GM18498 (cell line): ENCODE data around the gene COL20A1.
"Not testable (repeated sequence)": the region's sequence is repeated elsewhere in the genome, so short reads cannot be mapped to it uniquely, and the experiment has no call there.

ENCODE experiments used
- ATAC-seq: cut with Tn5 transposase; IDR thresholded peaks from one replicate; pipeline ENCODE4 v1.9.1; 2021; ENCODE audit warnings: mild to moderate bottlenecking, moderate library complexity; ENCODE audit not compliant: unreplicated experiment

Gene COL20A1

DNA sequence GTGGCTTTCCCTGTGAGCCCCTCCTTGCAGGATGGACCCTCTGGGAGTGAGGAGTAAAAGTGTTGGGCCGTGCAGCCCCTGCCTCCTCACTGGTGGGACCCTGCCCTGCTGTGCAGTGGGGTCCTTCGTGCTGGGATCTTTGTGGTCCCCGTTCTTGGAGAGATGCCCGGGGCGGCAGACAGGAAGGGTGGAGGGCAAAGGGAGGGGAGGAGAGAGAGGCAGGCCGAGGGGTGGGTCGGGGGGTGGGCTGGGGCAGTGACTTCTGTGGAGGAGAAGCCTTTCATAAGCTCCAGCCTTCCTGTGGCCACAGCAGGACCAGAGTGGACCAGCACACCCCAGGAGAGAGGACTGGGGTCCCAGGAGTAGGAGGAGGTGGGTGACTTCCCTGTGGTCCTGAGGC lies at the start of gene COL20A1:
TSS of gene COL20A1 (plus strand) at position 283 of the 400 bp plus-strand sequence. CDS start 1,922 bp downstream, outside the sequence.
- no peak for ATAC-seq

DNA sequence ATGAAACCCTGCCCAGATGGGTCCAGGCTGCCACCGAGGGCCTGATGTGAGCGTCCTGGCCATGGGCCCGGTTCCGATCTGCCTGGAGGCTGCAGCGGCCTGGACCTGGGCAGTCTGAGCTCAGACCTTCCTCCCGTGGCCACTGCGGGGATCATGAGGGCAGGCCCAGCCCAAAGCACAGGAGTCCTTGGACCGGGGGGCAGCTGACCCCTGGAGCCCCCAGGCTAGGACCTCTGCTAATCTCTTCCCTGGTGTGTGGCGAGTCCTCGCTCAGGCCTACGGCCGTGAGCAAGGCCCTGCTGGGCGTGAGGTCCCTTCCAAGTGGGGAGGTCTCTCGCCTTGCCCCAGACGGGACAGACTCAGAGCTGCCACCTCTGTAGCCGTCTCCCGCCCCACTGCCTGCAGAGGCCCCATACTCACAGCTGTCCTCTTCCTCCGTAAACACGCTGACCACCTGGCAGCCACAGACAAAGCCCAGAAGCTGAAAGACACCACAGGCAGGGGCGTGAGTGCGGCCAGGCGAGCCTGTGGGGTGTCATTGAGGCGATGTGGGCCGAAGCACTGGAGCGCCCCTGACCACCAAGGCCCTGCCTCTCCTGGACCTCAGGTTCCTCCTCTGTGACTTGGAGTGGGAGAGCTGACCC lies 49.3 kb upstream of the COL20A1 start:
- no peak for ATAC-seq

DNA sequence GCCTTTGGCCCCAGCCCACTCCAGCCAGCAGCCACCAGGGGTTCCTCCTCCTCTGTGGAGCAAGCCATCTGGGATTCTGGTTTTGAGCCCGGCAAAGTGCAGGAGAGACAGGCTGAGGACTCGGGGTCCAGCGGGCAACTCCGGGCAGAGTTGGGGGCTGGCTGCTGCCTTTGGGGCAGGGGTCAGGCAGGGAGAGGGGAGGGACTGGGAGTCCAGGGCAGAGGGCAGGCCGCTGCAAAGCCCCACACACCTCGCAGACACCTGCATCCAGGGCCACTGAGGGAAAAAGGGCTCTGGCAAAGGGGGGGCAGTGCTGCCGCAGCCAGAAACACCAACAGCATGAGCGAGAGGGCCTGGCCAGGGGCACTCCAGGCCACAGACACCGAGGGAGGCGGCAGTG lies 48.5 kb upstream of the COL20A1 start:
- no peak for ATAC-seq

DNA sequence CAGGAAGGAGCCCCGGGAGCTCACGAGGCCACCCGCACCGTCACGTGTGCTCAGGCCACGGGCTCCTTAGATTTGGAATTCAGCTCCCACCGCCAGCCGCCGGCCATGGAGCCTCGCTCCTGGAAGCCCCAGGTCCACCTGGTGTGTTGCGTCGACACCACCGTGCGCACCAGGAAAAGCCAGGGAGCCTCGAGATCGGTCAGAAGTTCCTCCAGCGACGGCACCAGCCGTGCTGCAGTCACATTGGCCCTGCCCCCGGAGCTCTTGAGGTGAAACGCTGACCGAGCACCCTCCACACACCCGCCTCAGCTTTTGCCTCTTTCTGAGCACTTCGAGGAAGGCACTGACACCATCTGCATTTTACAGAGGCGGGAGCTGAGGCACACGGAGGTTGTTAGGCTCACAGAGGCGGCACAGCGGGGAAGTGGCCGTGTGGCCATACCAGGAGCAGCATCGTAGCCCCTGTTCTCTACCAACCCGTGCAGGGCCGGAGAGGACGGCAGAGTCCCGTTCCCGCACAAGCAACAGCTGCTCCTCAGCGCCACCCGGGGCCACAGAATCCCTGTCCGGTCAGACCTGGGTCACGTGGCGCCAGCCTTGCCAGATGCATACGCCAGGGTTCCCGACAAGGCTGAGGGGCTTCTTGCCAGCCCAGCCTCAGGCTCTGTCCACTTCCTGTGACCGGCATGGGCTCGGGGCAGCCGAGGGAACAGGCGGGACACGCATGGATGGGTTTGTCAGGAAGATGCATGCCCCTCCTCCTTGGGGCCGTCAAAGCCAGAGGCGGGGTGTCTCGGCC lies 46.3 kb upstream of the COL20A1 start:
- no peak for ATAC-seq

DNA sequence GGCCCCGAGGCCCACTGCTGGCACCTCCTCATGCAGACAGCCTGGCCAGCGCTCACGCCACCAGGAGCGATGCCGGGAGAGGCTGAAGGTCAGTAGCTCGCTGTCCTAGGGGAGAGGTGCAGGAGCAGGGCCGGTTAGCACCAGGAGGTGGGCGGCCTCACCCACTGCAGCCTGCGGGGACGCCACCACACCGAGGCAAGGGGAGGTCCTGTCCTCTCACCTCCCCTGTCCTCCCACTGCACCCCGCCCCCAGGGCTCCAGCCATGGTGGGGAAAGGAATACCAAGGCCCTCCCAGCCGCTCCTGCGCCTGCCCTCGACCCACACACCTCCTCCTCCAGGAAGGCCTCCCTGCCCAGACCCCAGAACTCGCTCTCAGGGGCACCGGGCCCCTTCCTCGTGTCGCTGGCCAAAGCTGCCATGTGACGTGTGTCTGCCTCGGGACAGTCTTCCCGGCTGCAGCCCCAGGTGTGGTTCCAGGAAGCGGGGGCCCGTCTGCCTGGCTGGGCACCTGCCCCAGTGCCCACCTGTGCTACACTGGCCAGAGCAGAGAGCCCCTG lies 45.2 kb upstream of the COL20A1 start:
- no peak for ATAC-seq

DNA sequence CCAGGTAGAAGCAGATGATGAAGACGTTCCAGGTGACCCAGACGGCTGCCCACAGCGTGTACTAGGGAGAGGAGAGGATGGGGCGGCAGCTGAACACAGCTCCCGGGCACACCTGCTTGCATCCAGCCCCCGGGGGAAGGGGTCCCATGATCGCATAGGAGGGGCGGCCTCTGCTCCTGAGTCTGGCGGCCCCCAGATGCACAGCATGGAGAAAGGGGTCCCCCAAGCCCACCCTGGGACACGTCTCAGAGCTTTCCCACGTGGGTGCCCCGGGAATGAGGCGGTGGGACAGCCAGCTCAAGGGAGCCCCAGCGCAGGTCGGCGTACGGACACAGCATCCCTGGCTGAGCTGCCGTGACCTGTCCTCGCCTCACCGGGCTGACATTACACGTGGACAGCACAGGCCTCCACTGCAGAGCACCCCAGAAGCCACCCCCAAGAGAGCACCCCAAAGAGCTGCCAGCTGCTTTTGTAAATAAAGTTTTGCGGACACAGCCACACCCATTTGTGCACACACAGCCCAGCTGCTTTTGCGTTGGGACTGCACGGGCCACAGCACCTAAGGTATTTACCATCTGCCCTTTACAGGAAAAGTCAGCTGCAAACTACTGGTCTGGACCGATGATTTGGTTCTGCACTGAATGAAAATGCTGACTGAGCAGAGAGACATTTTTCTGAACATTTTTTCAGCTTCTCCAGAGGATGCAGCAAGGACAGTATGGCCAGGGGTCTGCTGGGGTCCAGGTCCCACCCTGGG lies 44.0 kb upstream of the COL20A1 start:
- no peak for ATAC-seq

DNA sequence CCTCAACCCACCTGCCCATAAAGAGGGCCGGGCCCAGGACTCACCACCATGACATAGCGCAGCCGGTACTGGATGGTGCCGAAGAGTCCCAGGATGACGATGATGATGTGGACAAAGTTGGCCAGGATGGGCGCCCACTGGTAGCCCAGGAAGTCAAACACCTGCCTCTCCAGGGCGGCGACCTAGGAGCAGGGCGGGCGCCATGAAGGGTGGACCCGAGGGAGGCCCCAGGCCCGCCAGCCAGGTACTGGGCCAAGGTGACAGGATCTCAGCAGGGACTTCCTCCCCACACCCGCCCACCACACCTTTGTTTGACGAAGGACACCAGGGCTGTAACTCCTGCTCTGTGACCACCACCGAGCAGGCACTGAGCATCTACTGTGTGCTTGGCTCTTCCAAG lies 43.1 kb upstream of the COL20A1 start:
- ATAC-seq = no peak

DNA sequence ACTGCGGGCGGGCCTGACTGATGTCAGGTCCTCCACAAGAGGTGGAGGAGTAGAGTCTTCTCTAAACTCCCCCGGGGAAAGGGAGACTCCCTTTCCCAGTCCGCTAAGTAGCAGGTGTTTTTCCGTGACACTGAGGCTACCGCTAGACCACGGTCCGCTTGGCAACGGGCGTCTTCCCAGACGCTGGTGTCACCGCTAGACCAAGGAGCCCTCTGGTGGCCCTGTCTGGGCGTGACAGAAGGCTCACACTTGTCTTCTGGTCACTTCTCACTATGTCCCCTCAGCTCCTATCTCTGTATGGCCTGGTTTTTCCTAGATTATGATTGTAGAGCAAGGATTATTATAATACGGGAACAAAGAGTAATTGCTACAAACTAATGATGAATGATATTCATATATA lies 41.6 kb upstream of the COL20A1 start:
- ATAC-seq = not testable (repeated sequence)

DNA sequence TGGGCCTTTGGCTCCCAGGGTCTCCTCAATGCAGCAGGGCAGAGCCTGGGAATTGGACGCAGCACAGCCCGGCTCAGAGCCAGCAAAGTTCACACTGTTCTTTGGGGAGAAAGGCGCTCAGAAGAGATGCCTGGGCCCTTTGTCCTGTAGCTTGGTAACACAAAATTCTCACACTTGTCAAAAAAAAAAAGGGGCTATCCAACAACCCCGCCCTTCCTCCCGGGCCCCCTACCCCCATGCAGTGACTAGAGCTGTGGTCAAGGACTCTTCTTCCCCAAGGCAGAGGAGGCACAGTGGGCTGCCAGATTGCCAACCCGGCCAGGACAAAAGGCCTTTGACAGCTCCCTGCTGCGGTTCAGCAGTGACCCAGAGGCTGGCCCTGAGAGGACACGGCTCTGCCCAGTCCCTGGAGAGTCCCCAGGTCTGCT lies 40.7 kb upstream of the COL20A1 start:
- ATAC-seq = no peak

DNA sequence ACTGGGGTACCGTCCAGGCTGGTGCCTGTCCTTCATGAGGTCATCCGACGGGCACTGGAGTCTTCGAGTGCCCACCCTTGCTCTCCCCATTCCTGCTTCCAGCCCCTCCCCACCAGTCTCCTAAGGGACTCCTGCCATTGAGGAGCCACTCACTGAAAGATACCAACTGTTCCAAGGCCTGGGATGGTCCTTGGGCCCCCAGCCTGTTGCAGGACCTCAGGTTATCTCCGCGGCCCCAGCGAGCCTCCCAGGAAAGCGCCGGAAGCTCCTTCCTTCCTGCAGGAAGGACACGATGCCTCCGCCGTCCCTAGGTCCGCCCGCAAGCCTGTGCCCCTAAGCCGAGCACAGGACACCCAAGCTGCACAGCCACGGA lies 39.9 kb upstream of the COL20A1 start:
- ATAC-seq = no peak

DNA sequence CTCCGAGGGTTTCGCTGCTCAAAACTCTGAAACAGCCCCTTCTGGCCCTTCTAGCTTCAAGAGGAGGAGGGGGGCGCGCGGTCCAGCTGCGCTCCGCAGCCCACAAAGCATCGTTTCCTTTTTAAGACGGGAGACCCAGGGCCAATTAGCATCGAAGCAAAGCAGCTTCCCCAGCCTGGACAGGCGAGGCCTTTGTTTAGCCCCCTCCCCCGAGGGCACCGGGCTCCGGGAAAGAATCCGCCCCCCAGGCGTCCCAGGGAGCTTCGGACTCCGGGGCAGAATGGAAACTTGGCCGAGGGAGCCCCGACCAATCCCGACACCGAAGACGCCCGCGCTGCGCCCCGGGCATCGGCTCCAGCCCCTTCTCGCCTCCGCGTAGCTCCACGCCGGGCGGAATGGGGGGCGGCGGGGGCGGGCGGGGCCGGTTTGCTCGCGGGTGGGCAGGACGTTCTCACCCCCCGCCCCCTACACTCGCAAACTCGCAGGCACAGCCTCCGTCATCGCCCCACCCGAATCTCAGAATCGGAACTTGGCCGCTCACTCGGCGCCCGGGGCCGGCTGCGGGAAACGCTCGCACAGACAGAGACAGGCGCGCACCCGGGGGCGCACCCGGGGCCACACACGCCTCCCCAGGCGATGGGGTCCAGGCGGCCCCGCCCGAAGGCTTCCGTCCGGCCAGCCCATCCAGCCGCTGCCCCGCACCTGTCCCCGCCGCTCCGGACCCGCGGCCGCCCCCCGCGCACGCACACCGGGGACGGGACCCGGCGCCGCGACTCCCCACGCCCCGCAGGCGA lies 39.4 kb upstream of the COL20A1 start:
- no peak for ATAC-seq

DNA sequence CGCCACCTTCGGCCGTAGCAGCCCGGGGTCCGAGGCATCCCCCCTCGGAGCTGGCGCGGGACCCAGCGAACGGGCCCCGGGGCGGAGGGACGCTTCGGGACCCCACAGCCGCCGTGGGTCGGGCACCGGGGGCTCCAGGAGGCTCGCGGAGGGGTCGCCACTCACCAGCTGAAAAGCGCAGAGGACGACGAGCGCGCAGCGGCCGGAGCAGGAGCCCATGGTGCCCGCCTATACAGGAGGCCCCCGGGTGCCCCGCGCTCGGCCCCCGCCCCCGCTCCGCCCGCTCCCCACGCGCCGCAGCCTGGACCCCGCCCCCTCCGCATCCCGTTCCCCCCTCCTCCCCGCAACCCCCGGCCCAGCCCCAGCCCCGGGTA lies 38.8 kb upstream of the COL20A1 start, which contains the start of gene NKAIN4:
TSS of gene NKAIN4 (minus strand) at position 232 of the 374 bp plus-strand sequence. CDS start at position 219, 13 bp downstream.
- no peak for ATAC-seq

DNA sequence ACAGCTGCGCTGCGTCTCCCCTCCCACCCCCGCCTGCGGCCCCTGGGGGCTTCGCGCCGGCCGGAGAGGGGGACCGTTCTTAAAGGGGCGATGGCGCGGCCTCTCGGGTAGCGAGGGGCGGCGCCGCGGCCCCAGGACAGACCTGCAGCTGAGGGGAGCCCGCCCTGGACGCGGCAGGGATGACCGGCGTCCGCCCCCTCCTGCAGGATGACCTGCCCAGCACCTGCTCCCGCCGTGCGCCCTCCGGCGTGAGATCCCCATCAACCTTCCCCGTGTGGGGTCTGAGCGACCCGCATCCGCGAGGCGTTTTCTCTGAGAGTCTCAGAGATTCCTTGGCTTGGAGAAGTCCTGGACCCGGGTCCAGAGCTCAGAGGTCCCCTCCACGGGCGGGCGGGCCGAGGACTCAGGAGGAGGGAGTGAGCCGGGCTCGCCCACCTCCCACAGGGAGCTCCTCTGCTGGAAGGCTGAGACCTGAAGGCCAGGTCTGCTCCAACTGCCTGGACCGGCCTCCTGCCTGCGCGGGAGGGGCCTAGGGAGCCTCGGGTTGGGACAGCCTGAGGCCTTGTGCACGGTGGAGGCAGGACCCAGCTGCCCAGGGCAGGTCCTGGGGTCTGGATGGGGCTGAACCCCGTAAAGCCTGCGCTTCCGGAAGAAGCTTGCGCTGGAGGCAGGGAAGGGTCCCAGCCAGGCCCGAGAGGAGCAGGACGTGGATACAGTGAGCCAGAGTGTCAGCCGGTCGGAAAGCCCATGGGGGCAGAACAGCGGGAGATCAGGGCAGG lies 38.2 kb upstream of the COL20A1 start:
- ATAC-seq = no peak

DNA sequence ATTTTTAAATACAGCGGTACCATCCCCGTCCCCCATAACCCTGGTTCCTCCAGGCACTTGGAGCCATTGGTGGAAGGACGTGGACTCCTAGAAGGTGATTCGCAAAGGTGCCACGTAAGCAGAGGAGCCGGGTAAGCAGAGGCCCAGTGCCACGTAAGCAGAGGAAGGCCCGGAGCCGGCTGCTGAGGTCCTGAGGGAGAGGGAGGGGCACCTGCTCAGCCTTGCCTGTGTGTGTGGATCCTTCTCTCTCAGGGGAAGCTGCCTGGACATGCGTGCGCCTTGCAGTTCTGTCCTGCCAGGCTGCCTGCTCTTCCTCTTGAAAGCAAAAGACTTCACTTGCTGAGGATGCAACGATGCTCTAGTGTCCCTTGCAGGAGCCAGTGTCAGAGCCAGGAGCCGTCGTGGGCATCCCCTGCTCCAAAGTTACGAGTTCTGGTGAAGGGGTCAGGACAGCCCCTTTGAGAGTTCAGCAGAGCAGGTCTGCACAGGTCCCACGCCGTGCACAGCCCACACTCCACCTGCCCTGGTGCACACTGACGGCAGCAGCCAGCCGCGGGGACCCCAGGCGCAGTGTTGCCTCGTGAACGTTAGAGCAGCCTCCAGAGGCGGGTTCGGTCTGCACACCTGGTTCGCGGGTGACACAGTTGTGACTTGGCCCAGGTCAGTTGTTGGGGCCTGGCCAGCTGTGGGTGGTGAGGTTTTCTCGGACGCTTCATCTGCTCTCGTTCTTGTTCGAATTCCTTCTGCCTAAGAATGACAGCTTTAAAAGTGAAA lies 36.9 kb upstream of the COL20A1 start:
- ATAC-seq = no peak

DNA sequence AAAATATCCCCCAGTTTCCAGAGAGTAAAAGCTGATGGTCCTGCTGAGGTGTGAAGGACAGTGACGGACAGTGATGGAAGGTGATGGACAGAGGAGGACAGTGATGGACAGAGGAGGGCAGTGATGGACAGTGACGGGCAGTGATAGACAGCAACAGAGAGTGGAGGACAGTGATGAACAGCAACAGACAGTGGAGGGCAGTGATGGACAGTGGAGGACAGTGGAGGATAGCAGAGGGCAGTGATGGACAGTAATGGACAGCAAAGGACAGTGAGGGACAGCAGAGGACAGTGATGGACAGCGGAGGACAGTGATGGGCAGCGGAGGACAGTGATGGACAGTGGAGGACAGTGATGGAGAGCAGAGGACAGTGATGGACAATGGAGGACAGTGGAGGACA lies 36.0 kb upstream of the COL20A1 start:
- ATAC-seq = no peak

DNA sequence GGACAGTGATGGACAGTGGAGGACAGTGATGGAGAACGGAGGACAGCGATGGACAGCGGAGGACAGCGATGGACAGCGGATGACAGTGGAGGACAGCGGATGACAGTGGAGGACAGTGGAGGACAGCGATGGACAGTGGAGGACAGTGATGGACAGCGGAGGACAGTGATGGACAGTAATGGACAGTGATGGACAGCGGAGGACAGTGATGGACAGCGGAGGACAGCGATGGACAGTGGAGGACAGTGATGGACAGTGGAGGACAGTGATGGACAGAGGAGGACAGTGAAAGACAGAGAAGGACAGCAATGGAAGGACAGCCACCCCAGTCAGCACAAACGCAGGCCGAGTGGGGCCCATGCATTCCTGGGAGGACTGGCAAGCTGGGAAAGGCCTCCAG lies 35.4 kb upstream of the COL20A1 start:
- ATAC-seq = no peak

DNA sequence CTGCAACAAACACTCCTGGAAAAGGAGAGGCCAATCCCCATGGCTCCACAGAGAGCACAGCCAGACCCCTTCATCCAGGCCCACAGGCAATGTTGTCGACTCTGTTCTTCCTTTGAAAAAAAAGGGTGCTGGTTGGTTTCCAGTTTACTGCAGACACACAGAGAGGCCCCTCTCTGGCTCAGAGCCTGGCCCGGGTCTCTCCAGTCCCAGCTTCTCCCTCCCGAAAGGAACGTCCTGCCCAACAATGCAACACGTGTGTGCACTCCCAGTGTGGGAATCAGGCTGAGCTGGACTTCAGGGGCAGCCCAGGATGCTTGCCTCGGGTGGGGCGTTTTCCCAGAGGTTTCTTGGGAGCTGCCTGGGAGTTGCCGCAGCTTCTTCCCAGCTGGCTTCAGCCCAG lies 34.2 kb upstream of the COL20A1 start:
- ATAC-seq = no peak

DNA sequence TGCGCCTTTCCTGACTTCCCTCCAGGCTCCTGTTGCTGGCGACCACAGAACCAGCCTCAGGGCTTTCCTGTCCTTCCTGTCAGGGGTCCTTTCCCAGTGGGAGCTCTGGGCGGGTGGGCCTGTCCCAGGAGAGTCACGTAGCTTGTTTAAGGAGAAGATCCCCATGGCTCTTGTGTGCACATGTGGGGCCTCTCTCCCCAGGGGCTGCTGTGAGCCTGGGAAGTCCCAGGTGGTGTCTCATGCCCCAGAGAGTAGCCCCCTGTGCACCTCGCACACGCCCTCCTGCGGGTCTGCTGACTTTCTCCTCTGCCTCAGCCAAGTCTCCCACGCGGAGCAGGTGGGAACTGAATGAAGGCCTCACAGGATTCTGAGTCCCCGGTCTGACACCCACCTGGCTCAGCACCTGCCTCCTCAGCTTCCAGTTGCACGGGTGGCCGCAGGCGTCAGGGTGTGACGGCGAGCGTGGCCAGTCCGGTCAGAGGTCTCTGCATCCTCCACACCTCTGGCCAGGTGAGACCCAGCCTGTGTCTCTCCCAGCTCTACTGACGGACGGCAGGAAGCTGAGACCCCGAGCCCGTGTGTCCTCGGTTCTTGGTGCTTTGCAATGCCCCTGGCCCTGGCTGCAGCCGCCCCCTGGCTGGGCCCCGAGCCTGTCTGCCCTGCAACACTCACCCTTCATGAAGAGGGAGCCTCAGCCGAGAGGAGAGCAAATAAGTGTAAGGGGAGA lies 33.1 kb upstream of the COL20A1 start:
- ATAC-seq = no peak
